Muscle layer of duodenum (tissue), 2 donors: ENCODE measurements around the gene PRR19.

Experiments
- H3K27ac ChIP-seq: one replicate; pipeline ENCODE4 v1.7.0; 2013; ENCODE audit warnings: mild to moderate bottlenecking, low read length
- H3K27me3 ChIP-seq: one replicate; pipeline ENCODE4 v1.7.0; 2013; ENCODE audit warnings: low read depth, mild to moderate bottlenecking, control low read depth, low read length
- H3K36me3 ChIP-seq, 2 donors: one replicate each; pipeline ENCODE4 v1.7.0; 2013; ENCODE audit warnings: low read length in 2 of 2, control low read depth in 1 of 2, mild to moderate bottlenecking in 1 of 2; ENCODE audit not compliant: insufficient read depth in 2 of 2, control insufficient read depth in 1 of 2
- H3K4me1 ChIP-seq, 2 donors: one replicate each; pipeline ENCODE4 v1.7.0; 2013; ENCODE audit warnings: low read length in 2 of 2, mild to moderate bottlenecking in 2 of 2, control low read depth in 1 of 2, moderate library complexity in 1 of 2; ENCODE audit not compliant: insufficient read depth in 2 of 2, control insufficient read depth in 1 of 2
- H3K4me3 ChIP-seq, 2 donors: one replicate each; pipeline ENCODE4 v1.7.0; 2013; ENCODE audit warnings: low read length in 2 of 2, low read depth in 1 of 2, mild to moderate bottlenecking in 1 of 2
- H3K9me3 ChIP-seq, 2 donors: one replicate each; pipeline ENCODE4 v1.7.0; 2013; ENCODE audit warnings: low read length in 2 of 2, control low read depth in 1 of 2, mild to moderate bottlenecking in 1 of 2; ENCODE audit not compliant: control insufficient read depth in 1 of 2
- donor health status: healthy.

The PRR19 gene

DNA sequence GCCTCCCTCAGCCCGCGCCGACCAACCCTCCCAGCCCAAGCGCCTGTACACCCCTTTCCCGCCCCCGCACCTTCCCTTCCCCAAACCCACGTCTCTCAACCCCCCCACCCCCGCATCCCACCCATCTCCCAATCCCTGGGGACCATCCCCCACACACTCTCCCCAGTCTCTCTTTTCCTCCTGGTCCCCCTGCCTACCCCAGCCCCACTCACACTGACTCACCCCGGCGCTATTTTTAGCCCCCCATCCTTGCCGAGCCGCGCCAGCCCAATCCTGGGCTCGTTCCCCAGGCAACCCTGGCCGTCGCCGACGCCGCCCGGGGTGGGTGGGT is 21.2 kb upstream of the PRR19 start:
- Histone ChIP-seq H3K27me3 (no peaks in the 10 kb centered on the region), H3K4me3 (peak overlapping the region; percentile 65 to 91), H3K27ac (no peak overlapping the region), H3K4me1 (peaks cover 52 to 73% of the 10 kb centered on the region in 2 donors), H3K36me3 (peaks cover 0 to 11% of the 10 kb centered on the region in 2 donors), H3K9me3 (no peaks in the 10 kb centered on the region)

DNA sequence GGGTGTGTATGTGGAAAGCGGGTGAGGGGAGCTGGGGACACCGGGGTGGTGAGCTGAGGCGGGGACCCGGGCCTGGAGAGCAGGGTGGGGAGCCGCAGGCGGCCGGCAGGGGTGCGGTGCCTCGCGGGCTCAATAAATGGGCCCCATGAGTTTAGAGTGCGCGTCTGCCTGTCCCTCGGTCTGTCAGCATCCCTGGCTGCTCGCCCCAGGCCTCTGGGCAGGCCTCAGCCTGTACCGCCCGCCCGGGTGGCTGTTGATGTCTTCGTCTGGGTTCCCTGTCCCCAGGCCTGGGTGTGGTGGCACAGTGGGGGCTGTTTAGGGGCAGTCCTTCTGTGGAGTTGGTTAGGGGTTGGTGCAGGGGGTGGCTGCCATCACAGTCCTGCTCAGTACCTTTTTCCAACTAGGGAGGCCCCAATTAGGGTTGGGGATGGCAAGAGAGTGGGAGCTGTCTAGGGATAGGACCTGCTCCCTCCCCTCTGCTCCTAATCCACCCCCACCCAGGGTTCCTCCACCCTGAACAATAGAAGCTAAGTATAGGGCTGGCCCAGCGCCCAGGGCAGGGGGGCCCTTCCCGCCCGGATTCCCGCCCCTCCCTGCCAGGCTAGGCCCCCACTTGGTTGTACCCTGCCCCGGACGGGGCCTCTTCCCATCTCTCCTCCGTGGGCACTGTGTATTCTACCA is 20.6 kb upstream of the PRR19 start:
- peak overlapping the region; percentile 79 for H3K27ac ChIP-seq

DNA sequence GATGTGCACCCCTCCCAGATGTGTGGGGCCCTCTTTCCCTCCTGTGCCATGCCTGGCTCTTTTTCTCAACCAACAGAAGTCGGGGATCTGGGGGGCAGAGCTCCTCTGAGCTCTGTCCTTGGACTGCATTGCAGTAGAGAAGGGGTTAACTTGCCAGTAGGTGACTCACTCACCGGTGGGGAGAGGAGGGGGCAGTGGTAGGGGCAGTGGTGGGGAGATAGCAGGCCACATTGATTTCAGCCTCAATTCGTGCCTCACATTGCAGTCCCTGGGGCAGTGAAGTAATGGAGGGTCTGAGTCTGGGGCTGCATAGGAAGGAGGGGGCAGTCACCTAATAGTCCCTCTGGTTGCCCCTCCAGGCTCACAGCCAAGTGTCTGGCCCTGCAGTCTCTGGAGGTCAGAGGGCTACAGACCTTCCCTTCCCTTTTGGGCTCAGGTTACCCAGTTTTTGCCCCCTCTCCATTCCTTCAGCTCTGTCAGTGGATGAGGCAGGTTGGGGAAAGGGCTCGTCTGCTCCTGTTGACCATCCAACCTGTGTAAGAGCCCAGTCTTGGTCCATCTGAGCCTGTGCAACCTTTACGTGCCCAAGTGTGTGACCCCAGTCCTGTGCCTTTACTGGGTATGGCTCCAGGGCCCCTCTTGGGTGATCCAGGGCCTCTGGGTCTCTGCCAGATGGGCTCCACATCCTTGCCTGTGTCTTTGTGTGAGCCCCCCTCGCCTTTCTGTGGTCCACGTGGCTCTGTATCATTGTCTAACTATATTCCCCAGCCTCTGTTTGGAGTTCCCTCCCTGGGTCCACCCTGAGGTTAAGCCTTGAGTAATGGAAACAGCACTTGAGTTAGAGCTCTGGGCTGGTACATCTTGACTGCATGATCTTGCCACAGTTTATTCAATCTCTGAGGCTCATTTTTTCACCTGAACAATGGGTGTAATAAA is 19.8 kb upstream of the PRR19 start:
- H3K4me1 ChIP-seq, result peaks cover 57 to 75% of the 10 kb centered on the region in 2 donors
- H3K4me3 ChIP-seq, result peak overlapping the region in 1 of 2 donors; percentile 53
- no peaks in the 10 kb centered on the region for H3K9me3 ChIP-seq
- H3K27ac ChIP-seq, result peak overlapping the region; percentile 75
- H3K36me3 ChIP-seq, result peaks cover under 1 to 14% of the 10 kb centered on the region in 2 donors
- H3K27me3 ChIP-seq, result no peaks in the 10 kb centered on the region

More for the DNA sequence above, 20.6 kb upstream of the PRR19 start:
- Histone ChIP-seq H3K36me3 (peaks cover 0 to 11% of the 10 kb centered on the region in 2 donors), H3K27me3 (no peaks in the 10 kb centered on the region), H3K4me3 (peak overlapping the region in 1 of 2 donors; percentile 53), H3K4me1 (peaks cover 57 to 73% of the 10 kb centered on the region in 2 donors), H3K9me3 (no peaks in the 10 kb centered on the region)

DNA sequence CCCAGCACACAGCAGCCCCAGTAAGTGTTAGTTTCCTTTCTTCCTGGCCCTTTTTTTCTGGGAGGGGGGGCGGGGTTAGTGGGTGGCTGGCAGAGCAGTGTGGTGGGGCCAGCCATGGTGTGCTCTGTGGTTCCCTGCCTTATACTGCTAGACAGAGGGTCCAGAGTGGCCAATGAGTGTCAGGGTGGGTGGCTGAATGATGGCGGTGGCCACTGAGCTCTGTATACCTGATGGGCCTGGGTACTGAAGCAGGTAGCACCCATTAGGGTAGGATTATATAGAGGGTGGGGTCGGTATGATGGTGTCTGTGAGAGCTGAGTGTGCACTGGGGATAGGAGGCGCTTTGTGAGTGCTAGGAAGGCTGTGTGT is 19.1 kb upstream of the PRR19 start:
- Histone ChIP-seq H3K9me3 (no peaks in the 10 kb centered on the region), H3K4me1 (peaks cover 50 to 71% of the 10 kb centered on the region in 2 donors), H3K27me3 (no peaks in the 10 kb centered on the region), H3K36me3 (peaks cover 8 to 21% of the 10 kb centered on the region in 2 donors), H3K4me3 (peak overlapping the region in 1 of 2 donors; percentile 52), H3K27ac (peak overlapping the region; percentile 89)

DNA sequence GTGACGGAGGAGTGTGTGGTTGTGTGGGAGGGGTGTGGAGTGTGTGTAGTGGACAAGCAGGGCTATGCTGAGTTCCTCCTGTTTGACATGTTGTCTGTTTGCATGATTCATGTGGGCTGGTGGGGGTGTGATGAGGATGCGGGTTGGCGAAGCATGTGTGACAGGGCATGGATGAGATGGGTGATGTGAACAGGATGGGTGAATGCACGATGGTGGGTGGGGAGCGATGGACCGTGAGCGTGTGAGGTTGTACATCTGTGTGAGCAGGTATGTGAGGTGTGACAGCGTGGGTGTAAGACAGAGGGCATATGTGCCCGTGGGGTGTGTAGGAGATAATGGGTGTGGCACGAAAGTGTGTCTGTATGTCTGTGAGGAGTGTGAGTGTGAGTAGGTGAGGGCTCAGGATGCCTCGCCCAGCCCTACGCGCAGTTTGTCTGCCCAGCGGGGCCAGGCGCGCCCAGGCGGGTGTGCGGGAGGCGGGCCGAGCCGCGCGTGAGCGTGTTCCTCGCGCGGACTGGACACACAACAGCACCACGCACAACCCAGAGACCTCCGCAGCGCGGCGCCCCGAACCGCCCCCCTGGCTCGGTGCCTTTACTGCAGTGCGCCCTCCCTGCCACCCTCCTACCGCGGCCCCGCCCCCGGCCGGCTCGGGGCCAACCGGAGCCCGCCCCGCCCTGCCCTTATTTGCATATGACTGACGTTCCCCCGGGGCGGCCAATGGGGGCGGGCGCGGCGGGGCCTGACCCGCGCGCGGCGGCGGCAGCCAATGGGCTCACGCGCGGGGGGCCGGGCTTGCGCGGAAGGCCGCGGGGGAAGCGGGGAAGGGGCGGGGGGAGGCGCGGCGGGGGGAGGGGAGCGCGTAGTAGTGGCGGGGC is 18.5 kb upstream of the PRR19 start:
- Histone ChIP-seq H3K27me3 (no peaks in the 10 kb centered on the region), H3K4me1 (peaks cover 44 to 65% of the 10 kb centered on the region in 2 donors), H3K36me3 (peaks cover 14 to 27% of the 10 kb centered on the region in 2 donors), H3K9me3 (no peaks in the 10 kb centered on the region), H3K4me3 (peak overlapping the region; percentile 52 to 61), H3K27ac (peak overlapping the region; percentile 89)

DNA sequence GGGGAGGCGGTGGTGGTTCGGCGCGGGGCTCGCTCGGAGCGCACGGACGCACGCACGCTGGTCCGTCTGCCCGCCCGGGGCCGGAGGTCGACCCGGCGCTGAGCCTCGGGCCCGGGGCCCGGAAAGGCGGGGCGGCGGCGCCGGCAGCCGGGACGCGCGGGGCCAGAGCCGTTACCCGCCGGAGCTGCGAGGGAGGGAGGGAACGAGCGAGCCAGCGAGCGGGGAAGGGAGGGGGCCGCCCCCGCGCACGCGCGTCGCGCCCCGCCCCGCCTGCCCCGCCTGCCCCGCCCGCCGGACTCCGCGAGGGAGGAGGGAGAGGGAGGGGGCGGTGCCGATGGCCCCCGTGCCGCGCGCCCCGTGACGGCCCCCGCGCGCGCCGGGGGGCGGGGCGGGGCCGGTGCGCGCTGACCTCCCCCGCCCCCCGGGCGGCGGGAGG is 17.8 kb upstream of the PRR19 start:
- H3K36me3 ChIP-seq, result peaks cover 20 to 34% of the 10 kb centered on the region in 2 donors
- no peak overlapping the region for H3K27ac ChIP-seq
- H3K9me3 ChIP-seq, result no peaks in the 10 kb centered on the region
- no peak overlapping the region for H3K4me3 ChIP-seq
- H3K27me3 ChIP-seq, result no peaks in the 10 kb centered on the region
- peaks cover 37 to 58% of the 10 kb centered on the region in 2 donors for H3K4me1 ChIP-seq

DNA sequence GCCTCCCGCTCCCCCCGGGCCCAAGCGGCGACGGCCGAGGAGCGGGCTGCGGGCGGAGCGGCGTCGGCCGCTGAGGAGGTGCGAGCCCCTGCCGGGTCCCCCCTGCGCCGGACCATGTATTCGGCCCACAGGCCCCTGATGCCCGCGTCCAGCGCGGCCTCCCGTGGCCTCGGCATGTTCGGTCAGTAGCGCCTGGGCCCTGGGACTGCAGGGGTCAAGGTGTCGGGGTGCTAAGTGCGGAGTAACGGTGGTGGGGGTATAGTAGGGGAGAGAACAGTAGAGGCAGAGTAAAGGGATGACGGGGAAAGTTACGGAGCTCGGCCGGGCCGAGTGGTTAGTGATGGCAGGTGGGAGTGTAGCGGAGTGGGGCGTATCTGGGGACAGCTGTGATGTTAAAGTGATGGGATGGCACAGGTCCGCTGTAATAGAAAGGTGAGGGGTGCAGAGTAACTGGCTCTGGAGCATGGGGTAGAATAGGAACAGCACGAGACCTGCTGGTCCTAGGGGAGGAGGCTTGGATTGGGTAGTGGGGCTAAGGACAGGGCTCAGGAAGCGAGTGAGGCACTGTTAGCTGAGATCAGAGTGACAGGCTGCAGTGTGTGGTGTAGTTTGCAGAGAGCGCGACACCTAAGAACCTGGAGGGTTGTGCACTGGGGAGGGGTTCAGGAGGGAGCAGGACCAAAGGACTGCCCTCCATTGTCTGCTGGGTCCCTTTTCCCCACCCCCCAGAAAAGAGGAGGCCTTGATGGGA is 17.2 kb upstream of the PRR19 start:
- Histone ChIP-seq H3K4me1 (peaks cover 31 to 52% of the 10 kb centered on the region in 2 donors), H3K27ac (peak overlapping the region; percentile 14), H3K27me3 (no peaks in the 10 kb centered on the region), H3K4me3 (peak overlapping the region; percentile 65 to 71), H3K36me3 (peaks cover 27 to 41% of the 10 kb centered on the region in 2 donors), H3K9me3 (no peaks in the 10 kb centered on the region)

DNA sequence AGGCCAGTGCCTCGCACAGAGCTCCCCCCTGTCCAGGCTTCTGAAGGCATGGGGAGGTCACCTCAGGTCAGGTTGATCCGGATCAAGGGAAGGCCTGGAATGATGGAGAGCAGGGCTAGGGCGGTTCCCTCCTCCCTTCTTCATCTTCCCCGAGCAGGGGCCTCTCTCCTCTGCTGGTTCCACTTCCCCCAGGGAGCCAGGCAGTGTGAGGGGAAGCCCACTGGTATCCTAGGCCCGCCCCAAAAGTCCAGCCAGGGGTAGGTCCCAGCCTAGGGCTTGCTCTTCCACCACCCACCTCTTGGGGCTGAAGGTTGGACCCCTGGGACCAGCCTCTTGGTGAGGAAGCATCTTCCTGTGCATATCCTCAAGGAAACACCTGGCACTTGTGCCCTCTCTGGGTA is 16.4 kb upstream of the PRR19 start:
- Histone ChIP-seq H3K27ac (peak overlapping the region; percentile 8), H3K4me3 (peak overlapping the region; percentile 65 to 71), H3K4me1 (peaks cover 31 to 52% of the 10 kb centered on the region in 2 donors), H3K27me3 (no peaks in the 10 kb centered on the region), H3K36me3 (peaks cover 32 to 48% of the 10 kb centered on the region in 2 donors), H3K9me3 (no peaks in the 10 kb centered on the region)

DNA sequence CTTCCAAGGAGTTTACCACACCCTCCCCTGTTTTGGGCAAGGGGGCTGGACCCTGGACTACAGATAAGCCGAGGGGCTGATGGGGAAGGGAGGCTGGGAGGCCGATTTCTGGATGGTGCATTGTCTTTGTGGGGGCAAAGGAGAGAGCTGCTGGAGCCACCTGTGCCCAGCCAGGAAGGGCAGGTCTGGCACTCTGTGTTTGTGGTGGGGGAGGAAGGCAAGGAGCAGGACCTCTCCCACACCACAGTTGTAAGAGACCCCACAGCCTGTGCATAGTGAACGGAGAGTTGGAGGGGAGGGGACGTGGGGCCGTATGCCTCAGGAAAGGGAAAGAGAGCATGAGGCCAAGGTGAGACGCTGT is 16.0 kb upstream of the PRR19 start:
- Histone ChIP-seq H3K9me3 (no peaks in the 10 kb centered on the region), H3K4me3 (peak overlapping the region; percentile 21 to 71), H3K4me1 (peaks cover 31 to 52% of the 10 kb centered on the region in 2 donors), H3K36me3 (peaks cover 36 to 53% of the 10 kb centered on the region in 2 donors), H3K27me3 (no peaks in the 10 kb centered on the region), H3K27ac (peak overlapping the region; percentile 8)

DNA sequence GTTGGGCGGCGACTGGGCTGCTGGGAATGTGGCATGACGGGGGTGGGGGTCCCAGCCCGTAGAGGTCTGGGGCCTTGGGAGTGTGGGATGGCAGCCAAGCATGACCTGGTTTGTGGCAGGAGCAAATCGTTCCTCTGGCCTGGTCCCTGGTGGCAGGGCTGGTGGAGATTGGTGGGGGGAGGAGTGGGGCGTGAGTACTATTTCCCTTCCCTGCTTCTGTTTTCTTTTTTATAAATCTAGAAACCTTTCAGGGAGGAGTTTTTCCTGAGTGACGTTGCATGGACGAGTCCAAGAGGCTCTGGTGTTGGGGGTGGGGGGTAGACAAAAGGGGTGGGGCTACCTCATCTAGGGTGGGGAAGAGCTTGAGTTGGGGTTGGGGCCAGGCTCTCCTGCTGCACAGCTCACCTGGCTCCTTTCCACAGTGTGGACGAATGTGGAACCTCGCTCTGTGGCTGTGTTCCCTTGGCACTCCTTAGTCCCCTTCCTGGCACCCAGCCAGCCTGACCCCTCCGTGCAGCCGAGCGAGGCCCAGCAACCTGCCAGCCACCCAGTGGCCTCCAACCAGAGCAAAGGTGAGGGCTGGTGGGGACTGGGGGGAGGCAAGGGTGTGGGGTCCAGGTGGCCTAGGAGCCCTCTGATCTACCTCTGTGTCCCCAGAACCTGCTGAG is 15.4 kb upstream of the PRR19 start:
- Histone ChIP-seq H3K9me3 (no peaks in the 10 kb centered on the region), H3K27ac (no peak overlapping the region), H3K36me3 (peaks cover 36 to 53% of the 10 kb centered on the region in 2 donors), H3K4me1 (peaks cover 29 to 47% of the 10 kb centered on the region in 2 donors), H3K4me3 (peak overlapping the region in 1 of 2 donors; percentile 71), H3K27me3 (no peaks in the 10 kb centered on the region)
